ENCODE data around the gene TECPR1.

DNA sequence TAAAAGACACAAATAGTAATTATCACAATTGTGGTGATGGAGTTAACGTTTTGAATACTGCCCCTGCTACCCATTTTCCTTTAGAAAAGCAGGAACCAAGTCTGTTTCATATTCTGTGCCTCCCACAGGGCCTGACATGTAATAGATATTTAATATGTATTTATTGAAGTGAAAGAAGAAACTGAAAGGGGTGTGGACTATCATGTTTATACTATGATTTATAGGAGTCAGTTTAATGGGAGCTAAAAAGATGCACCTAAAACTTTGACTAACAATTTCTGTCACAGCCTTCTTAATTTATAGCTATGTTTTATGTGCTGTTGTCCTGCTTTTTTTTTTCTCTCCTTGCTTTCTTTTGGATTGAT lies 64.9 kb downstream of the TECPR1 start:
- TF ChIP-seq CTCF (IDR thresholded peaks at IDR 0.05) (no peak), POLR2A (IDR thresholded peaks at IDR 0.05) (no peak)
